ENCODE results near the gene LMBR1.

DNA sequence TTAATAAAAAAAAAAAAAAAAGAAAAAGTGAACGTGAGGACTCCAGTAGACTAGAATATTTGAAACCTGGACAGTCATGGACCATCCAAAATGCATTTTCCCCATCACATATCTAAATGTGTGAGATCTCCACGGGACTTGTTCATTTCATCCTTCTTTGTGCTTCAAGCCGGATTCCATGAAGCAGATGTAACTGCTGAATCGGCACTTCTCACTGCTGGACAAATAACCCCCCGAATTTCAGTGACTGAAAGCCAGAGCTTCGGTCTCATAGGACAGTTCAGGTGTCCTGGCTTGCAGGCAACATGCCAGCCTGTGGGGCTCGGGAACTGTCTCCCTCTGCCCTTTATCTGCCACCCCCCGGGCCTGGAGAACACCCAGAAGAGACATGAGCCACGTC, 219.1 kb downstream of the LMBR1 start:
- TF ChIP-seq, protein P1, sequence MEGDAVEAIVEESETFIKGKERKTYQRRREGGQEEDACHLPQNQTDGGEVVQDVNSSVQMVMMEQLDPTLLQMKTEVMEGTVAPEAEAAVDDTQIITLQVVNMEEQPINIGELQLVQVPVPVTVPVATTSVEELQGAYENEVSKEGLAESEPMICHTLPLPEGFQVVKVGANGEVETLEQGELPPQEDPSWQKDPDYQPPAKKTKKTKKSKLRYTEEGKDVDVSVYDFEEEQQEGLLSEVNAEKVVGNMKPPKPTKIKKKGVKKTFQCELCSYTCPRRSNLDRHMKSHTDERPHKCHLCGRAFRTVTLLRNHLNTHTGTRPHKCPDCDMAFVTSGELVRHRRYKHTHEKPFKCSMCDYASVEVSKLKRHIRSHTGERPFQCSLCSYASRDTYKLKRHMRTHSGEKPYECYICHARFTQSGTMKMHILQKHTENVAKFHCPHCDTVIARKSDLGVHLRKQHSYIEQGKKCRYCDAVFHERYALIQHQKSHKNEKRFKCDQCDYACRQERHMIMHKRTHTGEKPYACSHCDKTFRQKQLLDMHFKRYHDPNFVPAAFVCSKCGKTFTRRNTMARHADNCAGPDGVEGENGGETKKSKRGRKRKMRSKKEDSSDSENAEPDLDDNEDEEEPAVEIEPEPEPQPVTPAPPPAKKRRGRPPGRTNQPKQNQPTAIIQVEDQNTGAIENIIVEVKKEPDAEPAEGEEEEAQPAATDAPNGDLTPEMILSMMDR (IDR thresholded peaks at IDR 0.05): no peak
- no peak for TF ChIP-seq EZH2 (IDR thresholded peaks at IDR 0.05; ENCODE audit: borderline replicate concordance, insufficient read depth, low read depth, low read length, poor library complexity, severe bottlenecking)
